GM12878 (cell line): ENCODE results near the gene TM4SF18. TPM values are rescaled to one million over a fixed set of nuclear protein-coding genes. Genes with fewer than 3 reads are reported as not detected.

Source experiments
- ATAC-seq: fragments of 200-7000 bp; cut with Tn5 transposase; 3 replicates; pipeline ENCODE4 v1.9.1; 2020; ENCODE audit warnings: mild to moderate bottlenecking, moderate library complexity
- BruUV-seq: library from RNA; stranded (reverse); fragments of 400-500 nt; replicated peaks from 2 replicates; lab custom pipeline; 2021; lab: Mats Ljungman, UMichigan
- CTCF ChIA-PET: fragments of 300-600 bp; sonication (Branson Sonifier 250); formaldehyde crosslinking; extraction: SDS; loops from one replicate; lab custom pipeline; 2021; ENCODE audit warnings: inconsistent platforms; lab: Yijun Ruan, JAX
- POLR2A ChIA-PET: fragments of 350-600 bp; formaldehyde crosslinking; extraction: SDS; loops from one replicate; lab custom pipeline; 2021; ENCODE audit warnings: inconsistent platforms; lab: Charles Lee
- RAD21 ChIA-PET: fragments of 300-600 bp; sonication (Branson Sonifier 250); formaldehyde crosslinking; loops from one replicate; lab custom pipeline; 2023; ENCODE audit warnings: antibody characterized with exemption; ENCODE audit not compliant: unreplicated experiment; lab: Charles Lee
- SMC1A ChIA-PET: fragments of 300-600 bp; sonication (Branson Sonifier 250); formaldehyde crosslinking; loops from one replicate; lab custom pipeline; 2023; ENCODE audit not compliant: unreplicated experiment, uncharacterized antibody; lab: Charles Lee
- DNase-seq: peaks from one replicate; pipeline ENCODE4 v3.0.0-alpha.2; 2011; ENCODE audit warnings: low read depth, low spot score
- FAIRE-seq: peaks from 3 replicates; lab custom pipeline; 2011; peaks lifted over from hg19 to GRCh38; lab: Jason Lieb, UNC
- H2AFZ ChIP-seq: 2 replicates; pipeline ENCODE4 v1.6.0; 2011; ENCODE audit warnings: low read depth, low read length, control low read depth; ENCODE audit not compliant: control insufficient read depth
- H3K27ac ChIP-seq: 2 replicates; pipeline ENCODE4 v1.5.1; 2011; ENCODE audit warnings: control low read depth; ENCODE audit not compliant: control insufficient read depth, insufficient read depth
- H3K27me3 ChIP-seq, 2 experiments: replicated peaks in 1 of 2; 2 replicates each; pipeline versions ENCODE4 v1.6.0 to v1.6.1; 2011; ENCODE audit warnings: low read length in 1 of 2; ENCODE audit not compliant: control insufficient read depth in 2 of 2, insufficient read depth in 2 of 2
- H3K36me3 ChIP-seq, 2 experiments: 2 replicates each; pipeline ENCODE4 v1.5.1; 2011; ENCODE audit warnings: low read length in 1 of 2; ENCODE audit not compliant: control insufficient read depth in 2 of 2, insufficient read depth in 2 of 2
- H3K4me1 ChIP-seq: 2 replicates; pipeline ENCODE4 v1.6.1; 2011; ENCODE audit warnings: mild to moderate bottlenecking, low read length, moderate library complexity, mixed read lengths; ENCODE audit not compliant: control insufficient read depth, insufficient read depth
- H3K4me2 ChIP-seq: 2 replicates; pipeline ENCODE4 v1.6.0; 2011; ENCODE audit warnings: control low read depth; ENCODE audit not compliant: control insufficient read depth, insufficient read depth
- H3K4me3 ChIP-seq: fragments of 200-600 bp; sonication (generic); 2 replicates; pipeline ENCODE4 v1.5.1; 2016
- H3K79me2 ChIP-seq: 2 replicates; pipeline ENCODE4 v1.6.0; 2011; ENCODE audit warnings: low read length; ENCODE audit not compliant: control insufficient read depth, insufficient read depth
- H3K9ac ChIP-seq: 2 replicates; pipeline ENCODE4 v1.8.0; 2011; ENCODE audit warnings: low read length, control low read depth, mixed read lengths; ENCODE audit not compliant: control insufficient read depth, insufficient read depth
- H3K9me3 ChIP-seq: replicated peaks from 3 replicates; pipeline ENCODE4 v1.5.1; 2011; ENCODE audit warnings: mild to moderate bottlenecking, low read length; ENCODE audit not compliant: control insufficient read depth, insufficient read depth
- H4K20me1 ChIP-seq: 2 replicates; pipeline ENCODE4 v1.6.0; 2011; ENCODE audit not compliant: control insufficient read depth, insufficient read depth
- ATF7 ChIP-seq: fragments of 450-650 bp; IDR thresholded peaks from 2 replicates; pipeline ENCODE4 v1.6.1; 2016; ENCODE audit warnings: low read depth, mild to moderate bottlenecking
- CTCF ChIP-seq, 3 experiments: IDR thresholded peaks in 2 of 3; conservative IDR thresholded peaks in 1 of 3; 2 replicates each; pipeline ENCODE4 v1.5.1; 2011; ENCODE audit warnings: low read depth in 3 of 3, low read length in 3 of 3, mild to moderate bottlenecking in 3 of 3, control low read depth in 2 of 3, moderate library complexity in 2 of 3, inconsistent platforms in 1 of 3, mixed read lengths in 1 of 3; ENCODE audit not compliant: control insufficient read depth in 2 of 3, insufficient read depth in 1 of 3; ENCODE audit errors: extremely low read depth in 1 of 3
- ETV6 ChIP-seq, 2 experiments: fragments of 450-650 bp in 1 of 2; IDR thresholded peaks in 1 of 2; conservative IDR thresholded peaks in 1 of 2; 2 replicates each; pipeline ENCODE4 v1.6.1; 2014; ENCODE audit warnings: antibody characterized with exemption in 1 of 2, borderline replicate concordance in 1 of 2, low read depth in 1 of 2, mild to moderate bottlenecking in 1 of 2, moderate library complexity in 1 of 2
- IKZF2 ChIP-seq, 2 experiments: fragments of 450-650 bp; IDR thresholded peaks; 2 replicates each; pipeline ENCODE4 v1.6.1; 2017; ENCODE audit warnings: mild to moderate bottlenecking in 2 of 2, moderate library complexity in 2 of 2
- NKRF ChIP-seq: fragments of 450-650 bp; conservative IDR thresholded peaks from 2 replicates; pipeline ENCODE4 v1.6.1; 2017; ENCODE audit warnings: mild to moderate bottlenecking, moderate library complexity
- NR2F1 ChIP-seq: fragments of 450-650 bp; conservative IDR thresholded peaks from 2 replicates; pipeline ENCODE4 v1.6.1; 2017; ENCODE audit warnings: mild to moderate bottlenecking
- POLR2AphosphoS2 ChIP-seq: IDR thresholded peaks from 2 replicates; pipeline ENCODE4 v1.6.1; 2011; ENCODE audit warnings: low read depth, mild to moderate bottlenecking, low read length, improper control_type of control experiment, moderate library complexity
- RAD51 ChIP-seq: fragments of 450-650 bp; IDR thresholded peaks from 2 replicates; pipeline ENCODE4 v1.6.1; 2016; ENCODE audit warnings: moderate library complexity, mild to moderate bottlenecking, inconsistent platforms
- RELB ChIP-seq: fragments of 450-650 bp; IDR thresholded peaks from 2 replicates; pipeline ENCODE4 v1.6.1; 2017; ENCODE audit warnings: low read depth, mild to moderate bottlenecking, moderate library complexity
- RFX5 ChIP-seq: IDR thresholded peaks from 2 replicates; pipeline ENCODE4 v1.6.1; 2011; ENCODE audit warnings: low read depth, low read length, improper control_type of control experiment
- SIN3A ChIP-seq: IDR thresholded peaks from 2 replicates; pipeline ENCODE4 v1.6.1; 2012; ENCODE audit warnings: low read depth, low read length, improper control_type of control experiment
- SUZ12 ChIP-seq: fragments of 200-600 bp; sonication (generic); IDR thresholded peaks from one replicate; pipeline ENCODE4 v1.6.1; 2018; ENCODE audit warnings: antibody characterized with exemption, mild to moderate bottlenecking; ENCODE audit not compliant: unreplicated experiment
- WGBS: methylation state at CpG from one replicate; pipeline ENCODE4 v1.1.6; 2016; ENCODE audit warnings: low lambda C conversion rate; ENCODE audit not compliant: insufficient replicate concordance, insufficient coverage; ENCODE audit errors: missing lambda C conversion rate; 5-methylcytosine and 5-hydroxymethylcytosine counted together
- in situ Hi-C: fragments of 300-500 bp; cut with MboI; formaldehyde crosslinking; loops from 9 replicates; pipeline ENCODE4 v1.14.3; 2018; ENCODE audit warnings: mixed read lengths
- intact Hi-C: fragments of 100-400 bp; cut with micrococcal nuclease; formaldehyde crosslinking; loops from one replicate; pipeline ENCODE4 v1.14.2; 2022; ENCODE audit not compliant: unreplicated experiment
- polyA plus RNA-seq, 11 experiments: library from polyadenylated mRNA; depleted of rRNA in 4 of 11; unstranded in 6 of 11; stranded (reverse) in 5 of 11; fragments of >200 nt; fragmentation: Nextera tagmentation in 4 of 11; fragmentation: Illumina TruSeq in 1 of 11; extraction: Ambion mirVana in 4 of 11; extraction: Trizol in 1 of 11; gene quantifications; 1 replicate in 1 of 11; 2 replicates in 10 of 11; pipeline versions ENCODE4 v1.2.1 to v1.2.3, GENCODE V29; 2011 to 2016; ENCODE audit warnings: inconsistent platforms in 2 of 11, missing spikeins in 2 of 11, low read depth in 1 of 11
- total RNA-seq, 4 experiments: library from RNA; depleted of rRNA in 3 of 4; stranded (reverse); fragments of >200 nt in 3 of 4; fragmentation: Illumina TruSeq in 1 of 4; extraction: Trizol in 1 of 4; gene quantifications; 2 replicates each; pipeline versions ENCODE4 v1.2.1 to v1.2.3, GENCODE V29; 2013 to 2021

TM4SF18 gene
- total and polyA plus RNA-seq, 10 of the 15 experiments (the other 5 are each of a cell fraction or from before 2014, with no cell fraction given), result 0.01 TPM; not detected in 9

GRCh38 chr3:149366941-149367840 lies 33.8 kb upstream of the TM4SF18 start:
- no peak overlapping the region for H3K4me2 ChIP-seq
- BruUV-seq, result no TSS peak
- no peak overlapping the region for H3K4me3 ChIP-seq
- DNase-seq, result no peak
- CTCF ChIA-PET, result interaction anchor here (1.0 kb wide), 1 partner anchor 15 kb away, joined by 5 read pairs; no protein-coding TSS in a partner anchor
- in situ Hi-C loops (no loop called here), intact Hi-C loops (no loop called here)
- SMC1A ChIA-PET, result no interaction called here
- H4K20me1 ChIP-seq, result no peaks in the 10 kb centered on the region
- no peaks in the 10 kb centered on the region for H3K79me2 ChIP-seq
- H3K27ac ChIP-seq, result no peak overlapping the region
- H2AFZ ChIP-seq, result no peak overlapping the region
- no peak for FAIRE-seq
- RAD21 ChIA-PET, result no interaction called here
- 17% methylated on average over 3 of the region's 3 CpGs for WGBS
- POLR2A ChIA-PET, result no interaction called here
- H3K4me1 ChIP-seq, result no peaks in the 10 kb centered on the region
- TF ChIP-seq NKRF (no peak), RAD51 (no peak), IKZF2 (IDR thresholded peaks at IDR 0.05) (peak in 1 of 2 experiments; percentile 12; a peak in 1 of 4 replicates), ETV6 (conservative IDR thresholded peaks at IDR 0.05 in 1 of 2, IDR thresholded peaks at IDR 0.05 in 1 of 2; ENCODE audit: borderline replicate concordance in 1 of 2, low read depth in 1 of 2) (no peak), NR2F1 (no peak), SUZ12 (no peak), POLR2AphosphoS2 (no peak), RFX5 (no peak), SIN3A (no peak), RELB (0 out of 2 replicates have a peak, but pooled peaks have one; percentile 22), CTCF (IDR thresholded peaks at IDR 0.05 in 2 of 3, conservative IDR thresholded peaks at IDR 0.05 in 1 of 3; ENCODE audit: control insufficient read depth in 2 of 3, extremely low read depth in 1 of 3, insufficient read depth in 1 of 3, low read depth in 3 of 3, low read length in 3 of 3) (no peak), ATF7 (0 out of 2 replicates have a peak, but pooled peaks have one; percentile 14)
- no peaks in the 10 kb centered on the region for H3K36me3 ChIP-seq
- no peak overlapping the region for H3K9ac ChIP-seq
- no peaks in the 10 kb centered on the region; a peak in 2 of 4 replicates for H3K27me3 ChIP-seq
- H3K9me3 ChIP-seq, result no peaks in the 10 kb centered on the region
- ATAC-seq, result peak; percentile 81
